Measurements from ENCODE around the gene CLIP4. TPM values are rescaled to one million over a fixed set of nuclear protein-coding genes. Genes with fewer than 3 reads are reported as not detected.

The CLIP4 gene
- total and polyA plus RNA-seq, 2 of the 4 experiments (the other 2 are of a cell fraction): 29.7 to 66.3 TPM

GRCh38 chr2:29105375-29105774 lies 9.8 kb upstream of the CLIP4 start:
- no peaks in the 10 kb centered on the region for H3K79me1 ChIP-seq (ENCODE audit: low read depth in 1 of 2, low read length in 2 of 2)
- no peak overlapping the region for H3K56ac ChIP-seq (ENCODE audit: extremely low read depth, insufficient read depth, low read length)
- no peak overlapping the region for H3K4me3 ChIP-seq (ENCODE audit: insufficient read depth, low read depth, low read length)
- in situ Hi-C loops (cut with MboI; ENCODE audit: low sequenced_read_pairs) (no loop called here), dilution Hi-C loops (cut with HindIII; ENCODE audit: low sequenced_read_pairs, unreplicated experiment) (no loop called here), intact Hi-C loops (cut with micrococcal nuclease) (no loop called here)
- no peaks in the 10 kb centered on the region; the same call in 1 of the 2 replicates for H3K9me1 ChIP-seq (ENCODE audit: insufficient read depth, low read length)
- H3K4ac ChIP-seq (ENCODE audit: low read depth, low read length): peak overlapping the region; percentile 24; the same call in 1 of the 2 replicates
- no peak overlapping the region for H2BK20ac ChIP-seq (ENCODE audit: low read depth, low read length)
- H3K36me3 ChIP-seq (ENCODE audit: control insufficient read depth, insufficient read depth, low read length): no peaks in the 10 kb centered on the region
- H2AK9ac ChIP-seq (replicated peaks; ENCODE audit: low read depth, low read length, poor library complexity): no peak overlapping the region
- POLR2A ChIA-PET (ENCODE audit: unreplicated experiment): no interaction called here
- WGBS, 2 experiments (ENCODE audit: extremely low coverage in 2 of 2, insufficient read length in 1 of 2): 40% methylated on average over 1 of the region's 2 CpGs; no CpG with 5 or more reads in 1 of the 2 experiments
- no TSS peak for BruUV-seq (replicated peaks)
- H2BK120ac ChIP-seq (ENCODE audit: low read depth, low read length): peak overlapping the region; percentile 60
- H4K91ac ChIP-seq (ENCODE audit: insufficient read depth, low read depth, low read length): peak overlapping the region; percentile 56; the same call in 1 of the 2 replicates
- H3K9me3 ChIP-seq (ENCODE audit: control insufficient read depth, insufficient read depth, low read length): no peaks in the 10 kb centered on the region
- CTCF ChIA-PET: no interaction called here
- peak overlapping the region; percentile 44 for H2AFZ ChIP-seq (replicated peaks; ENCODE audit: low read length, poor library complexity)
- DNase-seq (no peak), ATAC-seq (ENCODE audit: low read depth) (no peak)
- H3K18ac ChIP-seq (ENCODE audit: low read depth, low read length): no peak overlapping the region
- TF ChIP-seq, protein P1, sequence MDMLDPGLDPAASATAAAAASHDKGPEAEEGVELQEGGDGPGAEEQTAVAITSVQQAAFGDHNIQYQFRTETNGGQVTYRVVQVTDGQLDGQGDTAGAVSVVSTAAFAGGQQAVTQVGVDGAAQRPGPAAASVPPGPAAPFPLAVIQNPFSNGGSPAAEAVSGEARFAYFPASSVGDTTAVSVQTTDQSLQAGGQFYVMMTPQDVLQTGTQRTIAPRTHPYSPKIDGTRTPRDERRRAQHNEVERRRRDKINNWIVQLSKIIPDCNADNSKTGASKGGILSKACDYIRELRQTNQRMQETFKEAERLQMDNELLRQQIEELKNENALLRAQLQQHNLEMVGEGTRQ (IDR thresholded peaks at IDR 0.05; ENCODE audit: low read depth, low read length): no peak
- 0 out of 2 replicates have a peak, but pooled peaks have one; percentile 9 for TF ChIP-seq CTCF (conservative IDR thresholded peaks at IDR 0.05; ENCODE audit: low read depth, low read length)
- H4K8ac ChIP-seq (ENCODE audit: low read depth in 2 of 2, low read length in 2 of 2): no peak overlapping the region
- H2BK15ac ChIP-seq (ENCODE audit: low read depth, low read length): no peak overlapping the region
- no peak overlapping the region for H4K5ac ChIP-seq (ENCODE audit: low read depth, low read length)
- no peaks in the 10 kb centered on the region; the same call in 1 of the 2 replicates for H3K27me3 ChIP-seq (ENCODE audit: control insufficient read depth, insufficient read depth, low read length)
- 0 out of 2 replicates have a peak overlapping the region, but pooled peaks have one; percentile 13 for H2AK5ac ChIP-seq (ENCODE audit: low read depth, low read length)
- no peaks in the 10 kb centered on the region for H4K20me1 ChIP-seq (ENCODE audit: insufficient read depth, low read length)
- no peak overlapping the region for H2BK5ac ChIP-seq (ENCODE audit: low read depth, low read length, poor library complexity, severe bottlenecking)
- H3K4me2 ChIP-seq (ENCODE audit: low read depth, low read length): no peak overlapping the region
- H3K9ac ChIP-seq (ENCODE audit: low read depth, low read length): no peak overlapping the region
- H3K4me1 ChIP-seq (ENCODE audit: control insufficient read depth, insufficient read depth, low read length): peaks cover 8% of the 10 kb centered on the region
- H3K14ac ChIP-seq (replicated peaks; ENCODE audit: low read depth, low read length): no peak overlapping the region
- H3K27ac ChIP-seq (ENCODE audit: insufficient read depth, low read length): no peak overlapping the region
- no peak overlapping the region for H3K23ac ChIP-seq (ENCODE audit: low read depth, low read length)
